Stimulated activated CD4-positive, alpha-beta T cell treated with anti-CD3 and anti-CD28 coated beads, Interleukin-2, amount 100 ng/mL, for 48 hours (primary cell): Measurements from ENCODE around the gene UPP1.
A peak's percentile ranks its signal among the peaks of the same experiment; 100 is the strongest.
"Not testable (repeated sequence)": the region's sequence is repeated elsewhere in the genome, so short reads cannot be mapped to it uniquely, and the experiment has no call there.

ENCODE experiments used
- DNase-seq, 2 donors: peaks; one replicate each; pipeline ENCODE4 v3.0.0-alpha.2; 2020

The UPP1 gene

DNA sequence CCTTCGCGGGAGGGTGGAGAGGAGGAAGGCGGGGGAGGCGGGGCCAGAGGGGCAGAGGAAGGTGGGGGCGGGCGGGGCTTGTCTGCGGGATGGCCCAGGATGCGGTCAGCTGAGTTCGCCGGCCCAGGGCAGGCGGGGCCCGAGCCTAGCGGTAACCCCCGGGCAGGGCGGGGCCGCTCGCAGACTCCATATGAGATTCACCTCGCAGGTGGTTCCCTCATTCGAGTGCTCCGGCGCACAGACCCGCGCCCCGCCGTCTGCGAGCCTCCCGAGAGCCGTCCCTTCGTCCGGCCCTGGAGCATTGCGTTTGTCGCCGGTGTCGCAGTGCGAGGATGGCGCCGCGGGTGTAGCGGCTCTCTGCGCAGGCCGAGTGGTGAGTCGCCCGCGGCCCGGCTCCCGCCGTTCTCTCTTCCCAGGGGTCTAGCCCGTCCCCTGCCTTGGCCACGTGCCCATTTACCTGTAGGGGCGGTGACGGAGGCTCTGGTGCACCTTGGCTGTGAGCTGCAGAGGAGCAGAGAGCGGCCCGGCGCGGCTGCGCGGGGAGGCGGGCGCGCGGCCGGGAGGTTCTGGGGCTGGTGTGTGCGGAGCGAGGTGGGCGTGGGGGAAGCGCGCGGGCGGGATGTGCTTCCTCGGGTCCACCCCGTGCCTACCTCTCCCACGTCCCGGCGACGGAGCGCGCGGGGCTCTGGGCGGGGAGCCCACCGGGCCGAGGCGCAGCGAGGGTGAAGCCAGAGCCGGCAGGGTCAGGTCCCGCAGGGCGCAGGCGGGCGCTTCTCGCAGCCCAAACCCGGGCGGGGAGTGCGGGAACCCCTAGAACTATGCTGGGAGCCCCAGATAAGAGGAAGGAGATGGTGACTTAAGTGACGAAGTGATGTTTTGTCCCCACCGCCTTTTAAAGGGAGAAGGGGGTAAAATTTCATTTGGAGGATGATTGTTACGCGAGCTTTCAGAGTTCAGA is at the start of gene UPP1:
Gene UPP1, plus strand, starts transcription at position 220 of the 958 bp plus-strand sequence. CDS start 5,519 bp downstream, outside the sequence.
- peak; percentile 77 to 79 for DNase-seq

DNA sequence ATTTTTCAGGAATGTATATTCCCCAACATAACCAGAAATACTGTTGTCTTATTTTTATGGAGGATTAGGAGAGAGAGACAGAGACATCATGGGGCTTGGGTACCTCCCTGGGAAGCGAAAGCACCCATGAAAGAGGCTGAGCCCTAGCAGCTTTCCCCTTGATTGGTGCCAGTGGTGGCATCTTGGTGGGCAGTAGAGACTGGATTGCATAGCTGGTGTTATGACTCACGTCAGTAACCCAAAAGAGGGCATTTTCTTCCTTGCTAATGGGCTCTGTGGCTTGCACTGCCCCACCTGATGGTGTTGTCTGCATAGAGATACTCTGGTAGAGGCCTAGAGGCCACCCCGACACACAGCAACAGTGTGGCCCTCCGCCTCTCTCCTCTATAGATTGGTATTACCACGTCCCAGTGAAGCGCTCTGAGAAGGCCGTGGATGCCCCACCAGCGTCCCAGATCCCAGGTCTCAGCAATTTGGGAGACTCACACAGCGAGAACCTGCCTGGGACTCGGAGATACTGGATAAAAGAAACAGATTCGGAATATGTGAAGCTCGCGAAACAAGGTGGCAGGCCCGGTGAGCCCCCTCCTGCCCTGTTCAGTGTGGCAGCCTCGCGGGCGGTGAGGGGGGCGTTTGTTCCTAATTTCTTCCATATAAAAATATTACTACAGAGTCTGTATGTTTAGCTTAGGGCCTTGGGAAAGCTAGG is 48.0 kb upstream of the UPP1 start:
- DNase-seq, result no peak

DNA sequence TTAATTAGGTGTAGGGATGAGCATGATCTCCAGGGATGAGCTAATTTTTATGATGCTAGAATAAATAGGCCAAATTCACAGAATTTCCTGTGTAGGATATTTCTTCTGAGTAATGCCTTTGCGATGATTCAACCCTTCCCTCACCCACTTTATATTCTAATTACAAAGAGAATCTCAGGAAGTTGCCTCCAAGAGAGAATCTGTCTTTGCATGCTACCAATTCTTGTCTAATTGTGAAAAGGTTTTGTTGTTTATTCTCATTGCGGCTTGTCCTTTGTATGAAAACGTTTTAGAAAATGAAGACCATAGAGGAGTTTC is 47.5 kb upstream of the UPP1 start:
- no peak for DNase-seq

DNA sequence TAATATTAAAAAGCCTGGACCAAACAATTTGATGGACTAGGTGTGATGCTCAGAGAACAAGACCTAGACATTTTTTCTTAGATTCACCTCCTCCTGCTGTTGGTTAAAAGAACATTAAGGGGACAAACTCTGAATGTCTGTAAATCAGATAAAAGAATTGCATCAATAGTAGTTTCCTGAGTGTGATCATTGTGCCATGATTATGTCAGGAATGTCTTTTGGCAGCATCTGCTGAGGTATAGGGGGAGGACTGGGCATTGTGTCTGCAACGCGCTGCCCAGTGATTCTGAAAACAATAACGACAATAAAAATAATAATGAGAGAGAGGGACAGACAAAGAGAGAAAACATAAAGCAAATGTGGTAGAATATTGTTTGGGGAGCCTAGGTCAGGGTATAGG is 46.8 kb upstream of the UPP1 start:
- DNase-seq, result no peak

DNA sequence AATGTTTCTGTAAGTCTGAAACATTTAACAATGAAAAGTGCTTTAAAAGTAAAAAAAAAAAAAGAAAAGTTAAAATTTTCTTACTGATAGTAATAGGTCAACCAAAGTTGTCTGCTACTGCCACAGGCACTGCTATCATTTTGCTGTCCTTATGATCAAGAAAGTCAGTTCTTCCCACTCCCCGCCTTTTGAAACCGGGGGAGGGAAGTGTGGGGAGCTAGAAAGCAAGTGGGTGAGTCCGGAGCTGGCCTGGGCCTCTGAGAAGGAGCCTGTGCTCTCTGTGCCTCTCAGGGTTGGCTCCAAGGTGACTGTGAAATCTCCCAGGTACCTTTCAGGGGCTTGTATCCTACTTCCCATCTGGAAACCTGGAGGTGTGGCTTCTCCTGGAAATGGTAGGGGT is 46.4 kb upstream of the UPP1 start:
- DNase-seq, result no peak

DNA sequence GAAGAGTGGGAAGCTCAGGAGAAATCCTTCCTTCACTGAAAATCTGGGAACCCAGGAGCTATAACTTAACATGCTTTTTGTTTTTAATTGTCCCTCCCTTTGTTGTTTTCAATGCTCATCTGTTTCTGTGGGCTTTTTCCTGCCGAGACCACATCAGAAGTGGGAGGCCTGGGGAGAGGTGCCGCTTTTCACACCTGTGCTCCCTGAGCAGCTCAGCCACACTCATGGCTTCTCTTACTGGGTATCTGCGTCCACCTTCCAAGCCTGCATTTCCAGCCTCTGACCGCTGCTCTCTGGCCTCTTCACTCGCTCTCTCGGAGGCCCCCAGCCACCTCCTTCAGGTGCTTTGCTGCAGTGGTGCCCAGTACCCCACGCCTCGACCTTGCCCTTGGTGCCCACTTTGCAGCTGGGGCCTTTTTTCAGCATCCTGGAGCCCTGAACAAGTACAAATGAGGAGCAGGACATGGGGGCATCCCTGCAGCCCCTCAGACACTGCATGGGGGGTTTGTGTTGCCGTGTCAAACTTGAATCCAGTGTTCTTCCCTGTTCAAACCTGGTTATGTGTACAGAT is 43.8 kb upstream of the UPP1 start:
- DNase-seq, result no peak

DNA sequence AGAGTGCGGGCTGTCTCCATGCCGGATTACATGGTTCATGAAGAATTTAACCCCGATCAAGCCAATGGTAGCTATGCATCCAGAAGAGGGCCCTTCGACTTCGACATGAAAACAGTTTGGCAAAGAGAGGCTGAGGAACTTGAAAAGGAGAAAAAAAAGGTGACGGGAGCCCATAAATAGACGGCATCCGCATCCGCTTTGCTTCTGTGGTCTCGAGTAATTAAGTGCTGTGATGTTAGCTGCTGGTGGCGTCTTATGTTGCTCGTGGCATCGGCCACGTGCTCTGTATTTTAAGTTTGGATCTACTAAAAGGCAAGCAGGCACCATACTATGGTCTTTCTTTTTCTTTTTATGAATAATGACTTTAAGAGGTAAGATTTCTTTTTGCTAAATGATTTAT is 42.6 kb upstream of the UPP1 start:
- no peak for DNase-seq

DNA sequence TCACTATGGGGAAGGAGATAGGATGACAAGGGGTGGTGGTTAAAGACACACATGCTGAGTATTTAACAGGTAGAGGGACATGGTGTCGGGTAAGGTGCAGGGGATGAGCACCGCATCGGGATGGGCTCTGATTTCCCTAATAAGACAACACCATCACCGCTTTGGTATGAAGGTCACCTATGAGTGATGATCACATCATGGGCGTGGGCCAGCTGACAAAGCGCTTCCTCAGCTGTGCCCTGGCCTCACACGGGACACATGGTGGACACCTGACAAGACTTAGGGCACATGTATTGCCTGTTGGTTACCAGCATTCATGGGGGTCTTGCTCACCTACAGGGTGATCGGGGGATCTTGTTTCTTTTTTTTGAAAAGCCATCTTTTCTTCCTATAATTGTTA is 41.0 kb upstream of the UPP1 start:
- no peak for DNase-seq

DNA sequence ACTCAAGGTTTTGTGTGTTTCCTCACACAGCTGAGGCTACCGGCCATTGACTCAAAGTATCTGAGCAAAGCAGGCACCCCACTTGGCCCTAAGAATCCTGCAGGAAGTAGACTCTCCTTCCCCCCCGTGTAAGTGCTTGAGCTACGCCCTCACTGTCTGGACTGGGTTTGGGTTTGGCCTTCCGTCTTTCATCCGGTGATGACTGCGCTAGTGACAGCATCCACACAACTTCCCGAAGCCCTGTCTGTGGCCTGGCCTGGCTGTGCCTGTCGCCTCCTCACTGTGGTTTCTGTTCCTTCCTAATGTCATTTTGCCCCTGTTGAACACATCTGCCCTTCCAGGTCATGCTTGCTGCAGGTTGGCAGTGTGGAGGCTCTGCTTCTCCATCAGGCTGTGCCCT is 39.2 kb upstream of the UPP1 start:
- DNase-seq, result no peak

DNA sequence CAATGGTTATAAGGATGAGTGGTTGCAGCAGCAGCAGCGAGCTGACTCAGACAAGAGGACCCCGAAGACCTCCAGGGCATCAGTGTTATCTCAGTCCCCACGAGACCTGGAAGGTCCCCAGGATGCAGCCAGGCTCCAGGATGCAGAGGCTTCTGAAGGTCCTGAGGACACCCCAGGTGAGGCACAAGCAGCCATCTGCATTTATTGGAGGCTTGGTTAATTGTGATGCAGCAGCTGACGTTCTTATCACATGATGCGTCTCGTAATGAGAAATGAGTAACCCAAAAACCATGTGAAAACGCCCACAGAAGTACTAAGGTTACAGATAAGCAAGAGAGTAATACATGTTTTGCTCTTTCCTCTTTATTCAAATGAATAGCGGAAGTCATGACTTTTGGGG is 36.3 kb upstream of the UPP1 start:
- DNase-seq, result peak in 1 of 2 donors; percentile 17

DNA sequence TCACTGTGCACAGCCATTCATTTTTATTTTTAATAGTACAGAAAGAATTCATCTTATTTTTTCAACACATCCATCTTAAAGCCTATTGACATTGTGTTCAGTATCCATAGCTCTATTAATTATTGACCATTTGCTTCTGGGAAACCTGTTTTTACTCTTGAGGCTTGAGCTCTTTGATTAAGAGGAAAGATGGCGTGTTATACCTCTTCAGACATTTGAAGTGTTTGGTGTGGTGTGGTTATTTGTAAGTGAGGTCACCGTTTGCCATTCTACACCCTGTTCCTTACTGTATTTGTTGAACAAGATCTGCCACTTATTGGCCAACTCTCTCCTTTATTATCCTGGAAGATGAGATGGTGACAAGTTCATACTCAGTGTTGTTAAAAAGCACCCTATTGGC is 35.3 kb upstream of the UPP1 start:
- DNase-seq, result no peak

DNA sequence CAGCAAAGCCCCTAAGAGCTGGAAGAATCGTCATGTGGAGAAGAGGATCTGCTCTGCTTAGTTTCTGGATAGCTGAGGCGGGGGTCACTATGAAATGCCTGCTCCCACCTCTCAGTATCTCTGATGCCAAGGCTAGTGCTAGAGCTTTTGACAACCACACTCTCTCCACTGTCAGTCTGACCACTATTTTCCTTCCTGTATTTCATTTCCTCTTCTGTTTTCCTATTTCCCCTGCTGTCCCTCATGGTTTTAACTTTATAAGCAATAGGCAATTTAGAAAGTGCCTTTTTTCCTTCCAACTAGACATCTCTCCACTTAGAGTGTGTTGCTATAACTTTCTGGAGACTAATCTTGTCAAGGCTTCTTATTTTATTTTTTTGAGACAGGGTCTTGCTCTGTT is 30.1 kb upstream of the UPP1 start:
- DNase-seq, result no peak

DNA sequence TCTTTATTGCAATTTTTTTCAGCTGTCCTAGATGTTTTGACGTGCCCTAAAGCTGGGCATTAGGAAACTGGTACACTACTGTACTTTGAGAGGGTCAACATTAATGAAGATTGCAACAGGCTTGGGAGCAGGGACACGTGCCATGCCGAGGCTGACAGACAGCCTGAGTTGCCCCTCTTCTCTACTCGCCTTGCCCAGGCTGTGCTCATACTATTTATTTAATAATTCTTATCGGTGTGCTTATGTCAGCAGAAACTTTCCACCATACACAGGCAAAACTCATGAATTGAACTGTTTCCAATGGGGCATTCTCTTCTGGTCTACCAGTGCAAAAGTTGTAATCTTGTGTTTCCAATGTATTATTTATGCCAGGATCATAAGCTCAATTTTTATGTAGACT is 29.4 kb upstream of the UPP1 start:
- DNase-seq, result no peak

DNA sequence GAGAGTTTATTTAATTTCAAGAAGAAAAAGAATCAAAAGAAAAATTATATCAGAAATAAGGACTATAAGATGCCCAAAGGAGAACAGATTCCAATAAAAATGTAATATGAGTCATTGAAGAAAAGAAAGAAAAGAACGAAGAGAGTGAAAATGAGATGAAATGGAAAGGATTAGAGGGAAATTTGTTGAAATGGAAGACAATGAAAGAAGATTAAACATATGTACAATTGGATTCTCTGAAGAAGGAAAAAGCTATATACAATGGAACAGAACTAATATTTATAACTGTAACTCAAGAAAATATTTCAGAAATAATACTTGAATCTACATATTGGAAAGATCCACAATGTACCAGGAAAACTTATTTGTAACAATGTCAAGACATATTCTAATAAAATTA is 25.1 kb upstream of the UPP1 start:
- DNase-seq, result no peak

DNA sequence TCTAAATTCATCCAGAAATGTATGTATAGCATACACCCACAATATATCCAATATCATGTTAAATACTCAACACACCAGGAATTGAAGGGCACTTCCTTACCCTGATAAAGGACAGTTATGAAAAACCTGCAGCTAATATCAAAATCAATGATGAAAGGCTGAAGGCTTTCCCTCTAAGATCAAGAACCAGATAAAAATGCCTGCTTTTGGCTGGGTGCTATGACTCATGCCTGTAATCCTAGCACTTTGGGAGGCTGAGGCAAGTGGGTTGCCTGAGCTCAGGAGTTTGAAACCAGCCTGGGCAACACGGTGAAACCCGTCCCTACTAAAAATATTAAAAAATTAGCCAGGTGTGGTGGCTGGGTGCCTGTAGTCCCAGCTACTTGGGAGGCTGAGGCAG is 21.6 kb upstream of the UPP1 start:
- no peak for DNase-seq

DNA sequence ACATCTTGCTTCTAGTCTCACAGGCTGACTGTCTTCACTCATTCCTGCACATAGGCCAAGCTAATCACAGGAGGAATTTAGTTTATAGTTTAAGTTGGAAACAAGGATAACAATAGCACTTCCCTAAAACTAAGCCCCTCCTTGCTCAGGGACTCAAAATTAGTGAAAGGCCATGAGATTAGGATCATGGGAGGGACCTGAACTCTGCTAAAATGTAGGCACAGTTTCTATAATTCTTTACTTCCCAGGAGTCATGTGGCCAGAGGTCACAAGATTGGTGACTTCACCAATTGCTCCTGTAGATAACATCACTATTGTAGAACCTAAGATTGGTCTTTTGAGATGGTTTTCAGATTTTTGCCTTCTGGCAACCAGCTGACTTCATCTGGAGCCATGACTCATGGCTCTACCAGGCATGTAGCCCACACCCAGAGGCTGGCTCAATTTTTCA is 14.8 kb upstream of the UPP1 start:
- DNase-seq, result no peak

DNA sequence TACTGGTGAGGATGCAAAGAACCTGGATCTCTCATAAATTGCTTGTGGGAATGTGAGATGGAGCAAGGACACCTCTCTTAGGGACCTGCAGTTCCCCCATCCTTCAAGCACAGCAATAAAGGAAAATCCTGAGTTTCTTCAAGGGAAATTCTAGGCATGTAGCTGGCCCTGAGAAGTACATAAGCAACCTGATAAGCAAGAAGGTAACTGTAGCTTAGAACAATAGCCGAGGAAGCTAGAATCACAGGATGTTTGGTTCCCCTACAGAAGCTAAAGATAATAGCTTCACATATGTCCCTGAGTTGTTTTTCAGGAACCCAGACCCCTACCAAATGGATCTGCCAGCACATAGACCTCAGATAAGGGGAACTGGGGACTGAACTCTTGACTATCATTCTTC is 11.6 kb upstream of the UPP1 start:
- no peak for DNase-seq

DNA sequence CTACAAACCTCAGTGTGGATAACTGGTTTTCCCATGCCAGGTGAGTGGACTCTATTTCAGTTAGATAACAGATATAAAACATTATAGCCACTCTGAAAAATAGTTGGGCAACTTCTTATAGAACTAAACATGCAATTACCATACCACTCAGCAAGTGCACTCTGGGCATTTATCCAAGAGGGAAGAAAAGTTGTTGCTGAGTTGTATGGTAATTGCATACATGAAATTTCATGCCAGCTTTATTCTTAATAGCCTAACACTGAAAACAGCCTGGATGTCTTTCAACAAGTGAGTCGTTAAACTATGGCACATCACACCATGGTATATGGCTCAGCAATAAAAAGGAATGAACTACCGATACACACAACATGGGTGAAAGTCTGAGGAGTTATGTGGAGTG is 10.6 kb upstream of the UPP1 start:
- DNase-seq, result no peak

DNA sequence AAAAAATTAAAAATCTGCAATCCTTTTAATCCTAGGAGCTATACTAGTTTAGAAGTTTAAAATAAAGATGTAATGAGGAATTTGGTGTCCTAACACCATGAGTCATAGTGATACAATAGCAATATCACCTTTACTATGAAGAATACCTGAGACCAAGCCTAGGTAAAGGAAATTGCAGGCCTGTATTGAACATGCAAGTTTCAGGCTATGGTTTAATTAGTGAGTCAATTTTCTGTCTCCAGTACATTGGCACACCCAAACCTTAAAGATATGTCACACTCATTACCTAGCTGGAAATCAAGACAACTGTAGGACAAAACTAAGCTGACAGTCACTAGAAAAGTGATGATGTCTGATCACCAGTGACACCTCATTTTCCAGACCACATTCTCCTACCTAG is 6.7 kb upstream of the UPP1 start:
- DNase-seq, result not testable (repeated sequence)

DNA sequence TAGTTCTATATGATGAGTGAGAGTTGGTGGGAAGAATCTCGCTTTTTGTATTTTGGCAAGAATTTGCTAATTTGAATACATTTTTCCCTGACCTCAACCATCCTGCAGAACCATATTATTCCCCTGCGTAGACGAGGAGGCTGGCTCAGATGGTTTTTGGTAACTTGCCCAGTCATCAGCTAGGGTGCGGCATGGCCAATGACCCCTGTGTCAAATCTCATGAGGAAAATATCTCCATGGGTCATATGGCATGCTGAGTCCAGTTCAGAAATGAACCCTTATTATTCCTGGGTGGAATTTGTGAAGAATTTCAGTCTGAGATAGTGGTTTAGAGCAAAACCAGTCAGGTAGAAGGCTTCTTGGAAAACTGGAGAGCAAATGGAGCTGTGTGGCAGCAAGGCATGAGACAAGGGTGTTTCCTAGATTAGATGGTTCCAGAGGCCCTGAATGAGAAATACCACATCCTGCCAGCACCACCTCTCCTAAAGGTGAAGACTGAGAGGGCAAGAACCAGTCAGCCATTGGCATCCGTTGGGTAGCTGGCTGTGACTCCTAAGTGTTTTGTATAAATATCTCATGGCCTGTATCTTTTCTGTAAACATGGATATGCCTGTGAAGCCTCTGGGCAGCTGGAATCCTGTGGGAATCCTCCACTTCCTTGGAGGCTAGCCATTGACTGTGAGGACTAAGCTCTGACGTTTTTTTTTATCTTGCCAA is 5.8 kb upstream of the UPP1 start:
- DNase-seq, result no peak

DNA sequence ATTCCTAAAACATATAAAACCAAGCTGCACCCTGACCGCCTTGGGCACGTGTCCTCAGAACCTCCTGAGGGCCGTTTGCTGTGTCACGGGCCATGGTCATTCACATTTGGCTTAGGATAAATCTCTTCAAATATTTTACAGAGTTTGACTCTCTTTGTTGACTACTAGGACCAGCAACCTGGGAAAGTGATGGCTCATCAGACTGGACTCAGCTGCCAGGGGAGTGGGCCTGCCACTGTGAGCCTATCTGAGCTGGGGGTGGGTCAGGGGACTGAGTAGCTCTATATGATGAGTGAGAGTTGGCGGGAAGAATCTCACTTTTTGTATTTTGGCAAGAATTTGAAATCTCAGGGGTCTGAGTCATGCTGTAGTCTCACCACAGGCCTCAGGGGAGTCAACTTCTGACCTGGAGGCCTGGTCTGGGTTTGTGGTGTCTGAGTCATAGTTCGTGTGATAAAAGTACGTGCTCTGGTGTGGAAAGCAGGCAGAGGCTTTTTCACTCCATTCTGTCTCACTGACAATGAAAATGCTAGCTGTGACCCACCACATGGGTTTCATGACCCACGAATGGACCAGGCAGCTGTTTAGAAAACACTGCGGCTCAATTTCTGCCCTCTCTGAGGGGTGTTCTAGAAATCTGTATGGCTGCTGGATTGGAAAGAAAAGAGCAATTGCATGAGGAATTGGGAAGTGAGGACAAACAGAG is 4.2 kb upstream of the UPP1 start:
- DNase-seq, result peak; percentile 57 to 58

DNA sequence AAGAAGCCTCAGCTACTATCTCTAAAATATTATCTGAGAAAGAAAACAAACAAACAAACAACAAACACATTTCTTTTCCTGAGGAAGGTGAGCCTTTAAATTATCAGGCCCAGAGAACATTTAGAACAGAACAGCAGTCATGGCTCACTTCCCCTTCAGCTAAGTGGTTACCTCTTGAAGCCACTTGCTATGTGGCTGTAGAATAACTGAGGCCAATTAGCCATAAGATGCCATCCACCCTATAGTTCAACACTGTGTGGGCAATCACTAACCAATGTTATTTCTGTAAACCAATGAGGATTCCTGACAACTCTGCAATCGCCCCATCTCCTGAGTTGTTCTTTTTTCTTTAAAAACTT is 3.7 kb upstream of the UPP1 start:
- DNase-seq, result no peak

DNA sequence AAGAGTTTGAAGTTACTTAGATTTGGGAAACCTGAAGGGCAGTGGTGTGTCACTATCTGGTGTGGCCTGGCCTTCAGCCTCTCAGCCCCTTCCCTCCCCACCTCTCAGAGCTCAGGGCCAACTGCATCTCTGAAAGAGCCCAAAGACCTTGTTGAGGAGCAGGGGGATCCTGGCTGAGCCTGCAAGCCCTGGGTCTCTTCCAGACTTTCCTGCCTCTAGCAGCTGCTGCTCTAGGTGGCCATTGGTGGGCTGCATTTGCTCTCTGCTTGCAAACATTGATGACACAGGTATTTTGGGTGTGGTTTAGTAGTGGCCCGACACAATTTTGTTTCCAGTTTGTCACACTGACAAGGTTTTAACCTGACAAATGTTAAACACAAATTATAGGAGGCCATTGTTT is 3.1 kb upstream of the UPP1 start:
- no peak for DNase-seq
